NCI-H524 treated with DMSO at 0.1 percent for 48 hours (cell line): ENCODE measurements around the gene SPOCK1.

Experiments used
- DNase-seq: peaks from one replicate; lab custom pipeline; 2025; lab: John Stamatoyannopoulos, UW

SPOCK1 gene

DNA sequence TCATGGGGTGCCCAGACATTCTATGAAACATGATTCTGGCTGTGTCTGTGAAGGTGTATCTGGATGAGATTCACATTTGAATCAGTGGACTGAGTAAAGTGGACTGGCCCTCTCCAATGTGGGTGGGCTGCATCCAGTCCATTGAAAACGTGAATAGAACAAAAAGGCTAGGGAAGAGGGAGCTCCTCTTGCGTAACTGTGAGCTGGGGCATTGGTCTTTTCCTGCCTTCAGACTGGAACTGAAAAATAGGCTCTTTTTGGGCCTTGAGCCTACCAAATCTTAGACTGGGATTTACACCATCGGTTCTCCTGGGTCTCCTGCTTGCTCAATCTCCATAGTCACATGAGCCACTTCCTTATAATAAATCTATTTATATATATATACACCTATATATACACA, 170.1 kb downstream of the SPOCK1 start:
- no peak for DNase-seq

DNA sequence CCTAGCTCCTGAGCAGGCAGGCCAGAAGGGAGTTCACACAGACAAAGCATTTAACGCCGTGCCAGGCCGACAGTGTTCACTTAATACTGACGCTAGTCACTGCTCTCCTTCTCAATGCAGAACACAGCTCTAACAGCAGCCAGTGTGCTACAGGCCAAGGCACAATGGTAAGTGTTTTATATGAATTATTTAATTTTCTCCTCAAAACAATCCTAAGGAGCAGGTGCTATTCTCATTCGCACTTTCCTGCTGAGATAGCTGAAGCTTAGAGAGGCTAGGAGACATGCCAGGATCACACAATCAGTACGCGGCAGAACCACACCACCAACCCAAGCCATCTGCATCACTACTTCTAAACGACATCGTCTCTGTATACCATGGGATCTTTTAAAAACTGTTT, 170.7 kb downstream of the SPOCK1 start:
- no peak for DNase-seq

DNA sequence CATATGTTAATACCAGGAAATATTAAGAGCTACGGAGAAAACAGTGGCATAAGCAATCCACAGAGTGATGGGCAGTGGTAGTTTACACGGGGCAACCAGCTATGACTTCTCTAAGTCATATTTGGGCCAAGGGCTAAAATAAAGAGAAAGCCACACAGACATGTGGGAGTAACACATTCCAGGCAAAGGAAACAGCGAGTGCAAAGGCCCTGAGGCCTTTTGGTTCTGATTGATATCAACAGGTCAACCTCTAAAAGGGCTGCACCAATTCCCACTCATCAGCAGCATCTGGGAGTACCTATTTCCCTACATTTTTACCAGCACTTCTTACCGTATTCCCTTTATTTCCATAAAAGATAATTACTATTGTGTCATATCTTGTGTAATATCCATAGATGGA, 173.4 kb downstream of the SPOCK1 start:
- no peak for DNase-seq

DNA sequence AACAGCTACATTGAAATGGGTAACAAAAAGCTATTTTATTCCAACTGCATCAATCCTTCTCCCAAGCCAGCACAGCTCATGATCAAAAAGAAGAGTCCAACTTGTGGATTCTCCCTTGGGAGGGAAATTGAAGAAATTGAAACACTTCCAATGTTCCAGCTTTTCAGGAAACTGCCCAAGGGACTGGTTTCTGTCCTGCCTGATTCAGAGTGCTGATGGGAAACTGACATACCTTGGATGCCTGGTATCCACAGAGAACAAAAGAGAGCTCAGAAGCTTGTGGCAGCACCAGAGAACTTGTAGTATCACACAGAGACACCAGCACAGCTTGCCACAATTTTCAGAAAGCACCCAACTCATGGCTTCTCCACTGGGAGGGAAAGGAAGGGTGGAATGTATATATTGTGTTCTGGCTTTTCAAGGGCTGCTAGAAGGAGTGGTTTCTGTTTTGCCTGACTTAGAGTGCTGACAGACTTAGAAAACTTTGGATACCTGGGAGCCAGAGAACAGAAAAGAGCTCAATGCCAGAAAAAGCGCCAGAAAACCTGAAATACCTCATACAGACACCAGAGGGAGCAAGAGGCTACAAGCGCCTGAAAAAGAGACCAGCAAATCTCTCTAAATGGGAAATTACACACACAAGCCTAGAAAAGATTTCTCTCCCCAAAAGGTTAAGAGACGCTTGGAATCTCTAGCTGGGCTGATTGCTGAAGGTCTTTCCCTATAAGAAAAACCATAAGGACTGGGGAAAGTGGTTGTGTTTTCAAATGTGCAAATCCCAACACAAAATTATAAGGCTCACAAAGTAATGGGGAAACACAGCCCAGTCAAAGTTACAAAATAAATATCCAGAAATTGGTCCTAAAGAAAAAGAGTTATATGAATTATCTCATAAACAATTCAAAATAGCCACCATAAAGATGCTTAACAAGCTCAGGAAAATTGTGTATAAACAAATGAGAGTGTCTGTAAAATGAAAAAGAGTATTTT, 178.8 kb downstream of the SPOCK1 start:
- no peak for DNase-seq

DNA sequence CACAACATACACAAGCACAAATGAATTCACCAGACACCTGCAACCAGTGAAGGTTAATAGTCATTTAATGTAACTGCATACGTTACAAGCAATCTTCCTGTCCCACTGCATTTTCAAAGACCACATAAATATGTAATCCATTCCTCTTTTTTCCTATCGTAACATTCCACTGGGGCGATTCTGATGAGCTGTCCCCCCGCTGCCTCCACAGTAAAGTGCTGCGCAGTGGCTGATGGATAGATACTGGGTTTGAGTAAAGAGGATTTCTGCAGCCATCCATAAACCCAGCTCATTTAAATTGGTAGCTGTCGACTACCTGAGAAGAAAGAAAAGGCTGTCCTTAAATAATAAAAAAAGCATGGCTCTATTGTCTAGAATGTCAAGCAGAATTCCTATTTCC, 181.1 kb downstream of the SPOCK1 start:
- DNase-seq = no peak

- no peak for DNase-seq
Observed at GRCh38 chr5:137316346-137316736, 182.8 kb downstream of the SPOCK1 start.

DNA sequence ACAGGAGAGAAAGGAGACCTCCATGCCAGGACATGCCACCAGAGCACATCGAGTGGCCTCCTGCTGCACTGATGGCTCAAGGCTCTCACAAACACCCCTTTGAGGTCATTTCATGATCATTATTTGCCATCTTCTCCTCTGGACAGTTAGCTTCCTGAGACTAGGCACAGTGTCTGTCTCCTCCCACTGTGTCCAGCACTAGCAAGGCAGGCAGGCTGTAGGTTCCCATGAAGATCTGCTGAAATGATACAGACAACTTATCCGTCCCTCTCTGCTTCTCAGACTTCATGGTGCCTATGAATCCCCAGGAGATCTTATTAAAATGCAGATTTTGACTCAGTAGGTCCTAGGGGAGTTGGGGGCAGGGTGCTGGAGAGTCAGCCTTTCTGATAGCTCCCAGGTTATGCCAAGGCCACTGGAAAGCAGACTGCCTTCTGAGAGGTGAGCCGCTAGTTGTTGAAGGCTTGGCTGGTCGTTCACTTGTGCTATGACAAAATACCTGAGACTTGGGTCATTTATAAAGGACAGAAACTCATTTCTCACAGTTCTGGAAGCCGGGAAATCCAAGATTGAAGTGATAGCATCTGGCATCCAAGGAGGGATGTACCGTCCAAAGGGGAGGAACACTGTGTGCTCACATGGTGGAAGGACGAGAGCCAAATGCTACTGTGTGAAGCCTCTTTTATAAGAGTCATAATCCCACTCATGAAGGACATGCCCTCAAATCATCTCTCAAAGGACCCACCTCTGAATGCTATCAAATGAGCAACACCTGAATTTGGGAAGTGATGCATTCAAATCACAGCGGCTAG, 183.4 kb downstream of the SPOCK1 start:
- DNase-seq = no peak

- no peak for DNase-seq
Observed at GRCh38 chr5:137315109-137315508, 184.0 kb downstream of the SPOCK1 start.

DNA sequence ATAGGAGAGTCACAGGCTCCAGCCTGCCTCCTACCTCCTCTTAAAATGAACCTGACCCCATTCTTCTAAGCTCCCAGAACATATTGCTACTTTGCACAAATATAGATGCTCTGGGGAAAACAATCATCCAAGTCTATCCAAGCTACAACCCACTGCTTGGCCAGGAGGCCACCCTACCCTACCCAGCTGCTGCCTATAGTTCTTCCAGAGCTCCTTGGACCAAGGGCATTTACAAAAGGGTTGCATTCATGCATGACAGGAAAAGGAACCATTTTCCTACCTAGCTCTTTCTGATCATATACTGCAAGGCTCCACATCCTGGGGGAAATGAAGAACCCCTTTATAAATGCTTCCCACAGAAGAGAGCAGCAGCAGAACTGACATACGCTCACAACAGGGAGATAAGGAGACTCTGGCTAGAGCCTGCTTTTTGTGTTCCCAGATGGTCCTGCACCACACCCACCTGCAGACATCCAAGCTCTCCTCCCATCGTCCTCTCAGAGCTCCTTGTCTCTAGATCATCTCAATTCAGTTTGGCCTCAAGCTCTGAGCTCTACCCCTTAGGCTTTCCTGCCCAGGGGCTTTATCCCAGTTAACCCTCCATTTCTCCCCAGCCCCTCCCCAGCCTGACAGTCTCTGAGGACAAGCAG, 185.5 kb downstream of the SPOCK1 start:
- DNase-seq = no peak

GRCh38 chr5:137312011-137312410, 187.1 kb downstream of the SPOCK1 start:
- DNase-seq = no peak

GRCh38 chr5:137310051-137310730, 188.9 kb downstream of the SPOCK1 start:
- DNase-seq = no peak

GRCh38 chr5:137309290-137309689, 189.8 kb downstream of the SPOCK1 start:
- no peak for DNase-seq

DNA sequence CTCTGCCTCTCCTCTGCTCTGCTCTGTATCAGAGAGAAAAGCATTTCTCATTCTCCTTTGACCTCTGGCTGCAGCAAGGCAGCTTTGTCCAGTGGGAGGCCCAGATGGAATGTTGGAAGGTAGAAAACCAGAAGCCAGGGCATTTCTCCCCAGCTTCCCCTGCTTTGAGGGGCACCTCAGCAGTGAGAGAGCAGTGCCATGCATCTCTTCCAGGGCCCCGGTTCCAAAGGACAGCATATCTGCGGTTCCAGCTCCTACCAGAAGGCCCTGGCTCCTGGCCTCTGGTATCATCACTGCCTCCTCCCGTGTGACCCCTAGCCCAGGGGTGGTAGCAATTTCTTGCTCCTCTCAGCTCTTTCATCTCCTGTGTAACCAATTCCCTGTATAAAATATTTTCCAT, 190.8 kb downstream of the SPOCK1 start:
- no peak for DNase-seq

DNA sequence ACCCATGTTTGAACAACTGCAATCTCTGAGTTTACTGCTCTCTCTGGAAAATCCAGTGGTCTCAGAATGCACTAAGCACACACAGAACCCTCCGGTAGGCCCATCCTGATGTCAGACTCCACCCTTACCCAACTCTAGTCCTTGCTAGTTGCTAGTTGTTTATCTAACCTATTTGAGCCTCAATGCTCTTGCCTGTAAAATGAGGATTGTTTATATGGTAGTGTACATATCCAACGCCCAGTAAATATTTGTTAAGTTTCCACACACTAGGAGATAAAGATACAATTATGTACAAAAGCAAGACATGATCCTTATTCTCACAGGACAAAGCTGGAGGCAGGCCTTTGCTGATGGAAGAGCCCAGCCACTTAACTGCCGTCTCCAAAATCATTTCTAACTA, 192.2 kb downstream of the SPOCK1 start:
- no peak for DNase-seq

DNA sequence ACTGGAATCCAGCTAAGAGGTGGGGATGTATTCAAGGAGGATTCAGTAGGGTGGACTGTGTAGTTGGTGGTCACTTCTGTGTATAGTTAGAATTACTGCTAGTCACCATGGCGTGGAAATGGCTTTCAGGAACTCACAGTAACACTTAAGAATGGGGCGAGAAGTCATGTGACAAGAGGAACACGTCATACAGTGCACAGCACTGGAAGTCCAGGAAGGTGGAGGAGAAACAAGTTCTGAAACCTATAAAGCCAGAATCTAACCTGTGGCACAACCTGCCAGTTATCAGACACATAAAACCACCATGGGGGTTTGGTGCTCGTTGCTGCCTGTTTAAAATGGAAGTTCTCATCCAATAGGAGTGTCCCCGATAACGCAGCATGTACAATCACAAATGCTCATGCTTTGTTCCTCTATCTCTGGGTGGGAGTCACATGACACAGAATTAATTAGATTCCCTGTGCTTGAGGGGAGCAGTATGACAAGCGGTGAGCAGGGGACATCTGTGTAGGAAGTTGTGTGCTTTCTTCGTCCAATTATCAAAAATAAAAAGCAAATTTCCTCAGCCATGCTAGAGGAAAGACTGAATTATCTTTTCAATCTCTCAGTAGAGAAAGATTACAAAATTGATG, 193.0 kb downstream of the SPOCK1 start:
- DNase-seq = no peak

DNA sequence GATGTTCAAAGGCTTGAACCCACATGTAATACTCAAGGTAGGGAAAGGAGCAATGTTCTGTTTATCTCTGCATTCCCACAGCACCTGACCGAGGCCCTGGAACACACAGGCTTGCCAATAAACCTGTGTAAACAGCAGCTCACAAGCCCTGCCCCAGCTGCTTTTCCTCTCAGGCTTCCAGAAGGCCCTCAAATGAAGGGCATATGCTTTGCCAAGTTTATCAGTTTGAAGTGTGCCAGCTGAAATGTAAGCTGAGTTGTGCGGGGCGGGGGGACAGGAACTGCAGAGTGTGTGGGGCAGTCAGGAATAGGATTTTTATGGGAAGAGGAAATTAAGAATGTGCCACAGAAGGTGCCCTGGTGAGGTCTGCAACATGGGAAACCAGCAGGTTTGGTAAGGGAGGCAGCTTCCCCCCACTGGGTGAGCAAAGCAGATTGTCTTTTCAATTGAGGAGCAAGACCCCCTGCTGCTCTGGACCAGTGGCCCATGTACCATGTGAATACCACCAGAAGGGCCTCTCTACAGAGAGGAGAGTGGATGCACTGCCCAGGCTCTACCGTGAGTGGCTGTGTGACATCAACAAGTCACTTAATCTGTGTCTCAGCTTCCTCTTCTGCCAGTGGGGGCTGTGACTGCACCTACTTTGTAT, 194.8 kb downstream of the SPOCK1 start:
- peak; percentile 92 for DNase-seq

GRCh38 chr5:137303509-137303908, 195.6 kb downstream of the SPOCK1 start:
- no peak for DNase-seq

DNA sequence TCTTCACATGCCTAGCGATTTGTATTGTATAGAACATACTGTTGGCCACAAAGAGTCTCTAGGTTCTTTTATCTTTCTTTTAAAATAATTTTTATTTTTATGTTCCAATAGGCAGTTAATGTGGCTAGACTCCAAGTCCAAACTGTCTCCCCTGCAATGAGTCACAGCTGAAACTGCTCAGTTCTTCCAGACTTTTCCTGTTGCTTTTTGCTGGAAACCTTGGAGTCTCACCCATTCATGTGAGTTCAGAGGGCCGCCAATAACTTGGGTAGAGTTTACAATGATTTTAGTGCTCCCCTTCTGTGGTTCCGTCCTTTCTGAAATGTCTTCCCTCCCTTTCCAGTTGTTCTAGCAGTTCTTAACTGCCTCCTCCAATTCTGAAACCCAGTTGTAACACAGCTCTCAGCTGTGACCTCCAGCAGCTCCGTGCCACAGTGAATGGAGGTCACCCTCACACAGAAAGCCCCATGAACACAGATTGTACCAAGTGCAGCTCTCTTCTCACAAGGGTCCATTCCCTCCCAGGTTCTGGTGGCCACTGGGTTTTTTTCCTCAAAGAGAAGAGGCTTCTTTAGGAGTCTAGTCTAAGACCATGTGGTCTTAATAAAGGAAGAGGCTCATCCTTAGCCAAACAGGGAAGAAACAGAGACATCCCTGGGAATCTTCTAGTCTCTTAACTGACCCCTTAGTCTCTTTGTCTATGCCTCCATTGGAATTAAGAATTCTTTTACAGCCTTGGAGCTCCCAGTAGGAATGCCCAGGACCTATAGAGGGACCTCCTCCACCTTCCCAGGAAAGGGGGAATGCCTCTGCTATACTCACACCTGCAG, 198.5 kb downstream of the SPOCK1 start:
- DNase-seq = no peak

- no peak for DNase-seq
Observed at GRCh38 chr5:137296213-137296781, 202.8 kb downstream of the SPOCK1 start.

DNA sequence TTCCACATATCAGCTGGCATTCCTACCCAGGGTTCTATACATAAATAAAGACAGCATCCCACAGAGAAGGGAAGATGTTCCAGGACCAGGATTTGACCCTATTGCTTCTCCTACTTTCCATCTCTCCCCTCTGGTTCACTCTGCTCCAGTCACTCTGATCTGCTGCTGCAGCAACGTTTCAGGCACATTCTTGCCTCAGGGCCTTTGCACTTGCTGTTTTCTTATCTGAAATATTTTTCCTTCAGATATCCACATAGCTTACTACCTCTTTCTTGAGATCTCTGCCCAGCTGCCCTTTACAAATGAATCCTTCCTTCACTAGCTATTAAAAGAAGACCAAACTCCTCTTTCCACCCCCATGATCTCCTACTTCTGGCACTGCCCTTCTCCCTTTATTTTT, 204.5 kb downstream of the SPOCK1 start:
- DNase-seq = no peak
